ENCODE data around the gene ABCA13. TPM values are rescaled to one million over a fixed set of nuclear protein-coding genes. Genes with fewer than 3 reads are reported as not detected.

The ABCA13 gene
- total and polyA plus RNA-seq, 2 donors (not counting 3 experiments of a cell fraction or from before 2014, with no cell fraction given) = 0.01 to 0.11 TPM

DNA sequence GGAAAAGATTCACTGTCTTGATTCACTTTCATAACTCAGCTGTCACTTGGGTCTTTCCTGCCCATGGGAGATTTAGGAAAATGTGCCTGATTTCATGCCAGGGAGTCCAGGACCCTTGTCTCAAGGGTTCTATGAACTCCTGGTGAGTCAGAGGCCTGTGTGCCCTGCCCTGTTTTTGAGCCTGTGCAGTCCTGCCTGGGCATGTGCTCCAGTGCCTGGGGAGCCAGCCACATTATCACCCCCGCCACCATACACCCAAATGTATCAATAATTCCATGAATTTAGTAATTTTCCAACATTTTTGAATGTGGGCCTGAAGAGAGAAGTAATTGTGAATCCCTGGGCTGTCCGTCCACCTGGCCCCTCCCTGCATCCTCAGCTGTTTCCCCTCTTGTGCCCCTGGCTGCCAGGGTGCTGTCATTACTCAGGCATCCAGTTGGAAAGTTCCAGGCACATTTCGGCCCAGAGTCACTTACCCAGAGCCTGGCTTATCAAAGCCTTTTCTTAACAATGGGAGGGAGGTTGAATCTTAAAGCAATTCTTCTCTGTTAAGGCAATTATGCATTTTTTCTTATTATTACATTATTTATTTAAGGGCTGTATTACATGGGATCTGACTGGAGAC, 465.2 kb downstream of the ABCA13 start:
- Histone ChIP-seq H4K20me1 (replicated peaks; ENCODE audit: control insufficient read depth, extremely low read depth, insufficient read depth, low read length) (no peaks in the 10 kb centered on the region), H3K36me3 (ENCODE audit: control insufficient read depth in 2 of 2, extremely low read depth in 1 of 2, insufficient read depth in 2 of 2, low read length in 2 of 2) (no peaks in the 10 kb centered on the region), H3K9me1 (replicated peaks; ENCODE audit: control insufficient read depth, extremely low read depth, insufficient read depth, low read length) (no peaks in the 10 kb centered on the region), H3K9me3 (replicated peaks; ENCODE audit: control insufficient read depth, insufficient read depth, low read length) (no peaks in the 10 kb centered on the region), H3K9ac (replicated peaks; ENCODE audit: extremely low read depth, insufficient read depth, low read length) (no peak overlapping the region), H3K4me2 (ENCODE audit: insufficient read depth, low read length) (no peak overlapping the region), H3K27me3 (ENCODE audit: control insufficient read depth in 2 of 2, insufficient read depth in 2 of 2, low read length in 2 of 2) (no peaks in the 10 kb centered on the region), H3K79me2 (ENCODE audit: control insufficient read depth, insufficient read depth, low read length) (no peaks in the 10 kb centered on the region), H2AFZ (ENCODE audit: low read depth, low read length) (no peak overlapping the region), H3K4me3 (replicated peaks in 1 of 3; ENCODE audit: insufficient read depth in 1 of 3, low read depth in 1 of 3, low read length in 3 of 3) (no peak overlapping the region), H3K4me1 (ENCODE audit: control insufficient read depth, extremely low read depth, insufficient read depth, low read length) (no peaks in the 10 kb centered on the region), H3K27ac (ENCODE audit: insufficient read depth, low read depth, low read length) (no peak overlapping the region)
- dilution Hi-C loops (cut with MboI; ENCODE audit: extremely low pct_ligation_motif_present, low sequenced_read_pairs) = no loop called here
- BruUV-seq (replicated peaks) = no TSS peak
- no peak for DNase-seq (ENCODE audit: low read depth, low spot score)
- ChIA-PET CTCF (no interaction called here), POLR2A (no interaction called here)
- FAIRE-seq = no peak
- TF ChIP-seq POLR2A (IDR thresholded peaks at IDR 0.05; ENCODE audit: low read depth, low read length) = no peak
- no peak for TF ChIP-seq CTCF (IDR thresholded peaks at IDR 0.05; ENCODE audit: extremely low read depth in 1 of 2, insufficient read depth in 1 of 2, low read depth in 1 of 2, low read length in 2 of 2)
- TF ChIP-seq MYC (IDR thresholded peaks at IDR 0.05; ENCODE audit: low read depth, low read length) = no peak
- no peak for TF ChIP-seq JUN (IDR thresholded peaks at IDR 0.05; ENCODE audit: borderline replicate concordance, insufficient read depth, insufficient read length, low read depth)
- TF ChIP-seq GATA2 (IDR thresholded peaks at IDR 0.05; ENCODE audit: insufficient read depth, insufficient read length, low read depth, low read length) = no peak
- no peak for TF ChIP-seq EZH2 (IDR thresholded peaks at IDR 0.05; ENCODE audit: borderline replicate concordance, low read depth, low read length, severe bottlenecking)
- no peak for TF ChIP-seq POLR2AphosphoS5 (IDR thresholded peaks at IDR 0.05; ENCODE audit: insufficient read depth, low read depth, low read length)
- TF ChIP-seq FOS (IDR thresholded peaks at IDR 0.05; ENCODE audit: borderline replicate concordance, insufficient read depth, low read length) = no peak
- intact Hi-C loops (cut with micrococcal nuclease) = no loop called here
